GM18502 (cell line): ENCODE results near the gene CASP12.

Experiments
- ATAC-seq: cut with Tn5 transposase; IDR thresholded peaks from one replicate; pipeline ENCODE4 v1.9.1; 2021; ENCODE audit warnings: mild to moderate bottlenecking; ENCODE audit not compliant: unreplicated experiment, poor library complexity

CASP12 gene

GRCh38 chr11:104841973-104842525, 56.2 kb downstream of the CASP12 start:
- ATAC-seq = no peak

- no peak for ATAC-seq
Observed at GRCh38 chr11:104841185-104841584, 57.1 kb downstream of the CASP12 start.

- no peak for ATAC-seq
Observed at GRCh38 chr11:104837969-104838639, 60.2 kb downstream of the CASP12 start.

GRCh38 chr11:104836691-104837090, 61.6 kb downstream of the CASP12 start:
- no peak for ATAC-seq
